Keratinocyte (primary cell): ENCODE measurements around the gene NUDC. TPM values are rescaled to one million over a fixed set of nuclear protein-coding genes. Genes with fewer than 3 reads are reported as not detected.

ENCODE experiments used
- DNase-seq: peaks from one replicate; pipeline ENCODE4 v3.0.0-alpha.2; 2011; ENCODE audit warnings: low read depth, missing footprints, low spot score
- FAIRE-seq: peaks from 2 replicates; lab custom pipeline; 2011; peaks lifted over from hg19 to GRCh38; lab: Jason Lieb, UNC
- H2AFZ ChIP-seq: 2 replicates; pipeline ENCODE4 v1.6.0; 2012; ENCODE audit warnings: low read length, control low read depth, inconsistent platforms; ENCODE audit not compliant: control insufficient read depth
- H3K27ac ChIP-seq: 2 replicates; pipeline ENCODE4 v1.5.1; 2011; ENCODE audit warnings: low read length; ENCODE audit not compliant: control insufficient read depth, insufficient read depth
- H3K27me3 ChIP-seq: 3 replicates; pipeline ENCODE4 v1.6.0; 2011; ENCODE audit warnings: low read length; ENCODE audit not compliant: control insufficient read depth, insufficient read depth; ENCODE audit errors: extremely low read depth
- H3K36me3 ChIP-seq, 2 experiments: 2 replicates in 1 of 2; 3 replicates in 1 of 2; pipeline ENCODE4 v1.5.1; 2011; ENCODE audit warnings: low read length in 2 of 2, mild to moderate bottlenecking in 1 of 2; ENCODE audit not compliant: control insufficient read depth in 2 of 2, insufficient read depth in 2 of 2; ENCODE audit errors: extremely low read depth in 1 of 2
- H3K4me1 ChIP-seq: 3 replicates; pipeline ENCODE4 v1.5.1; 2011; ENCODE audit warnings: low read length; ENCODE audit not compliant: control insufficient read depth, insufficient read depth; ENCODE audit errors: extremely low read depth
- H3K4me2 ChIP-seq: 3 replicates; pipeline ENCODE4 v1.6.0; 2011; ENCODE audit warnings: low read depth, low read length; ENCODE audit not compliant: control insufficient read depth, insufficient read depth; ENCODE audit errors: extremely low read depth
- H3K4me3 ChIP-seq, 3 experiments: fragments of 200-600 bp in 1 of 3; sonication (generic) in 1 of 3; 2 replicates in 2 of 3; 3 replicates in 1 of 3; pipeline ENCODE4 v1.5.1; 2011 to 2016; ENCODE audit warnings: low read length in 3 of 3, mild to moderate bottlenecking in 3 of 3, control low read depth in 2 of 3, inconsistent platforms in 1 of 3, low read depth in 1 of 3, mixed read lengths in 1 of 3, mixed run types in 1 of 3, moderate library complexity in 1 of 3; ENCODE audit not compliant: control insufficient read depth in 2 of 3, insufficient read depth in 2 of 3; ENCODE audit errors: extremely low read depth in 1 of 3
- H3K79me2 ChIP-seq: 2 replicates; pipeline ENCODE4 v1.6.0; 2012; ENCODE audit warnings: low read length; ENCODE audit not compliant: control insufficient read depth, insufficient read depth
- H3K9ac ChIP-seq: 3 replicates; pipeline ENCODE4 v1.6.0; 2011; ENCODE audit warnings: low read length; ENCODE audit not compliant: control insufficient read depth, insufficient read depth; ENCODE audit errors: extremely low read depth
- H3K9me1 ChIP-seq: 3 replicates; pipeline ENCODE4 v1.6.0; 2011; ENCODE audit warnings: low read length; ENCODE audit not compliant: control insufficient read depth, insufficient read depth; ENCODE audit errors: extremely low read depth
- H3K9me3 ChIP-seq: 2 replicates; pipeline ENCODE4 v1.5.1; 2012; ENCODE audit warnings: low read depth, low read length; ENCODE audit not compliant: control insufficient read depth
- H4K20me1 ChIP-seq: 3 replicates; pipeline ENCODE4 v1.6.0; 2011; ENCODE audit warnings: low read length; ENCODE audit not compliant: control insufficient read depth, insufficient read depth; ENCODE audit errors: extremely low read depth
- CTCF ChIP-seq, 3 experiments: IDR thresholded peaks in 1 of 3; conservative IDR thresholded peaks in 1 of 3; optimal IDR thresholded peaks in 1 of 3; 2 replicates in 2 of 3; 3 replicates in 1 of 3; pipeline versions ENCODE3 to v1.5.1; 2011; ENCODE audit warnings: low read length in 3 of 3, mild to moderate bottlenecking in 3 of 3, moderate library complexity in 2 of 3, control low read depth in 1 of 3, inconsistent platforms in 1 of 3; ENCODE audit not compliant: insufficient read depth in 2 of 3; ENCODE audit errors: extremely low read depth in 1 of 3
- EZH2 ChIP-seq: IDR thresholded peaks from one replicate; pipeline ENCODE4 v1.6.1; 2012; ENCODE audit warnings: inconsistent platforms, mild to moderate bottlenecking, low read length, moderate library complexity
- dilution Hi-C: fragments of 300-500 bp; cut with MboI; formaldehyde crosslinking; loops from one replicate; pipeline ENCODE4 v1.7.0; 2020; ENCODE audit warnings: low sequenced_read_pairs; ENCODE audit not compliant: extremely low pct_ligation_motif_present
- polyA plus RNA-seq, 5 experiments: library from polyadenylated mRNA; depleted of rRNA in 3 of 5; stranded (reverse) in 3 of 5; stranded (forward) in 1 of 5; unstranded in 1 of 5; fragments of >200 nt; gene quantifications; 1 replicate in 1 of 5; 2 replicates in 3 of 5; 3 replicates in 1 of 5; pipeline versions ENCODE4 v1.2.1 to v1.2.3, GENCODE V29; 2011 to 2012; ENCODE audit warnings: missing spikeins in 2 of 5, low read depth in 1 of 5, low replicate concordance in 1 of 5

Gene NUDC
- polyA plus RNA-seq, 1 donor (not counting 4 experiments of a cell fraction or from before 2014, with no cell fraction given) = 57.3 TPM

GRCh38 chr1:26972390-26972789 lies 50.8 kb downstream of the NUDC start:
- Histone ChIP-seq H3K9me1 (peaks cover 3% of the 10 kb centered on the region), H2AFZ (no peak overlapping the region), H3K79me2 (no peaks in the 10 kb centered on the region), H4K20me1 (no peaks in the 10 kb centered on the region), H3K27me3 (no peaks in the 10 kb centered on the region), H3K9me3 (no peaks in the 10 kb centered on the region), H3K4me3 (no peak overlapping the region), H3K9ac (no peak overlapping the region), H3K4me2 (no peak overlapping the region), H3K4me1 (peaks cover 7% of the 10 kb centered on the region), H3K27ac (no peak overlapping the region), H3K36me3 (peaks cover 0 to 1% of the 10 kb centered on the region in 2 experiments)
- FAIRE-seq (no peak), DNase-seq (no peak)
- dilution Hi-C loops = no loop called here
- TF ChIP-seq EZH2 (no peak), CTCF (optimal IDR thresholded peaks at IDR 0.05 in 1 of 3, IDR thresholded peaks at IDR 0.05 in 1 of 3, conservative IDR thresholded peaks at IDR 0.05 in 1 of 3; ENCODE audit: extremely low read depth in 1 of 3, insufficient read depth in 2 of 3, low read length in 3 of 3) (no peak)

GRCh38 chr1:26972821-26973220 lies 51.3 kb downstream of the NUDC start:
- Histone ChIP-seq H3K9me3 (no peaks in the 10 kb centered on the region), H3K36me3 (peaks cover 0 to 1% of the 10 kb centered on the region in 2 experiments), H3K27ac (no peak overlapping the region), H3K4me1 (peaks cover 7% of the 10 kb centered on the region), H3K27me3 (no peaks in the 10 kb centered on the region), H4K20me1 (no peaks in the 10 kb centered on the region), H3K4me2 (no peak overlapping the region), H3K9ac (no peak overlapping the region), H3K4me3 (no peak overlapping the region), H2AFZ (no peak overlapping the region), H3K79me2 (no peaks in the 10 kb centered on the region), H3K9me1 (peaks cover 3% of the 10 kb centered on the region)
- DNase-seq (no peak), FAIRE-seq (no peak)
- dilution Hi-C loops = no loop called here
- TF ChIP-seq CTCF (optimal IDR thresholded peaks at IDR 0.05 in 1 of 3, IDR thresholded peaks at IDR 0.05 in 1 of 3, conservative IDR thresholded peaks at IDR 0.05 in 1 of 3; ENCODE audit: extremely low read depth in 1 of 3, insufficient read depth in 2 of 3, low read length in 3 of 3) (no peak), EZH2 (no peak)
